Choroid plexus epithelial cell (primary cell): ENCODE data around the gene FNDC5.
A peak's percentile ranks its signal among the peaks of the same experiment; 100 is the strongest.

Experiments used
- DNase-seq: peaks from one replicate; pipeline ENCODE4 v3.0.0-alpha.2; 2010; ENCODE audit warnings: low read depth
- H3K4me3 ChIP-seq: 2 replicates; pipeline ENCODE4 v1.5.1; 2011; ENCODE audit warnings: low read depth, mild to moderate bottlenecking, control low read depth, low read length, moderate library complexity
- CTCF ChIP-seq: conservative IDR thresholded peaks from 2 replicates; pipeline ENCODE4 v1.5.1; 2011; ENCODE audit warnings: low read depth, mild to moderate bottlenecking, control low read depth, inconsistent platforms, low read length, moderate library complexity

The FNDC5 gene

DNA sequence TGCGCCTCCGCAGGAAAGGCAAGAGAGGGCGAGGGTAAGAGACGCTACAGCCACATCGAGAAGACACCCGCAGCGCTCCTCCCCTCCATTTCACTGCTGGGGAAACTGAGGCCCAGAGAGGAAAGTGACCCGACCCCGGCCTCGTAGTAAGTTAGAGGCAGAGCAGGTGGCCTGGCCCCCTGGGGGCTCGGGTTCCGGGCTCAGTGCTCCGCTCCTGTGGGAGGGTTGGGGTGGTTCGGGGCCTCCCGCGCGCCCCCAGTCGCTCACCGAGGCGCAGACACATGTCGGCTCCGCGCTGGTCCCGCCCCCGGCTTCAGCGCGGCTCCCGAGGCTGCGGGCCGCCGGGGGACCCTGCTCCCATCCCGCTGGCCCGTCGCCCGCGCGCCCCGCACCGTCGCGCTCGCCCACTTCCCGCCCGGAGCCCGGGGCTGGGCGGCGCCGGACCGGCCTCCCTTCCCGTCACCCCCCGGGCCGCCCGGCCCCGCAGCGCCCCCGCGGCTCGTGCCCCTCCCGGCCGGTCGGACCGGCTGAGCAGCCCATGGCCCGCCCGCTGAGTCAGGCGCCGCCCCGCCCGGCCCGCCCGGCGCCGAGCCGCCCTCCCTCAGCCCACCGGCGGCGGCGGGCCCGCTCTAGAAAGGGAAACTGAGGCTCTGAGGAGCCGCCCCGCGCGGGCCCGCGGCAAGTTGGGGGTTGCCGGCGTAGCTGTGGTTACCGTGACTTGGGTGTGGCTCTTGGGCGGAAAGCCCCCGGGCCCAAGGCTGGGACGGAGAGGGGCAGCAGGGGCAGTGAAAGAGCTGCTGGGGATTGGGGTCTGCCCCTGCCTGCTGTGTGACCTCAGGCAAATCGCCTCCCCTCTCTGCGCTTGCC lies 30.5 kb upstream of the FNDC5 start, which contains the start of gene TMEM54:
TMEM54 (minus strand) TSS at position 434 of the 867 bp plus-strand sequence; CDS start at position 283, 151 bp downstream.
- DNase-seq: no peak

DNA sequence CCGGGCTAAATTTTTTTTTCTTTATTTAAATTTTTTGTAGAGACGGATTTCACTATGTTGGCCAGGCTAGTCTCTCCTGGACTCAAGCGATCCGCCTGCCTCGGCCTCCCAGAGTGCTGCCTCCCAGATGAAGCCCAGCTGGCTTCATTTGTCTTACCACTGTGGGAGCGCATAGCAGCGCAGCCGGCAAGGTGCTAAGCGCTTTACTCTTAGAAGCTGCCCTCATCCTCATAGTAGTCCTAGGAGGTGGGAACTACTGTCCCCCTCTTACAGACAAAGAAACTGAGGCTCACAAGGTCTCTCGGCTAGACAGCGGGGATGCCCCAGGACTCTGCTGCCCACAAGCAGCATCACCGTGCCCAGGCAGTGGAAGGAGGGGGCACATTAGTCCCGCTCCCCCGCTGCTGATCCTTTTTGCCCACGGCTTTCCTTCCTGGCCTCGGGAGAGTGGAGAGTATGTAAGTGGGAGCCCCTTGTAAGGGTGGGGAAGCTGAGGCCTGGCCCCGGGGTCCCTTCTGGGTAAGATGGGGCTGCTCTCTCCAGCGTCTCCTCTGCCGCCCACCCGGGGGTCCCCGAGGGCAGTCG lies 29.8 kb upstream of the FNDC5 start:
- H3K4me3 ChIP-seq: peak overlapping the region; percentile 61
- TF ChIP-seq CTCF: no peak
- no peak for DNase-seq

More for the DNA sequence above, 30.5 kb upstream of the FNDC5 start, which contains the start of gene TMEM54:
- H3K4me3 ChIP-seq: peak within 1 kb of the TSS; percentile 61
- TF ChIP-seq CTCF: no peak

- TF ChIP-seq CTCF: no peak
- H3K4me3 ChIP-seq: no peak overlapping the region
- DNase-seq: no peak
These were observed 29.0 kb upstream of the FNDC5 start for GRCh38 chr1:32899586-32900296.

DNA sequence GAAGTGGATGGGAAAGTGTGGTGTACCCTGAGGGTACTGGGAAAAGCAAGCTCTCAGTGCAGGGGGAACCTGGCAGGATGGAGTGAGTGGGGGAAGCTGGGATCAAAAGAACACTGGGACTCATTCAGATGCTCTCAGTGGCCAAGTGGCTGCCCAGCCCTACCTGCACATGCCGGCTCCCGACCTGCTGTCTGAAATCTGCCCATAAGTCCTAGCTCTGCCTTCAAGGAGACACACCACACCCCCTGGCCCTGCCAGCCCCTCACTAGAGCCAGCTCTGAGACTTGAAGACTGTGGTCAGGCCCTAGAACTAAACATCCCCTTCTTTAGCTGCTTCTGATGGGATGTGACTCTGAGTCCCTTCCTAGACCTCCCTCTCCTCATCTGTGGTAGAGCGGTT lies 28.2 kb upstream of the FNDC5 start:
- no peak for TF ChIP-seq CTCF
- DNase-seq: no peak
- H3K4me3 ChIP-seq: no peak overlapping the region

DNA sequence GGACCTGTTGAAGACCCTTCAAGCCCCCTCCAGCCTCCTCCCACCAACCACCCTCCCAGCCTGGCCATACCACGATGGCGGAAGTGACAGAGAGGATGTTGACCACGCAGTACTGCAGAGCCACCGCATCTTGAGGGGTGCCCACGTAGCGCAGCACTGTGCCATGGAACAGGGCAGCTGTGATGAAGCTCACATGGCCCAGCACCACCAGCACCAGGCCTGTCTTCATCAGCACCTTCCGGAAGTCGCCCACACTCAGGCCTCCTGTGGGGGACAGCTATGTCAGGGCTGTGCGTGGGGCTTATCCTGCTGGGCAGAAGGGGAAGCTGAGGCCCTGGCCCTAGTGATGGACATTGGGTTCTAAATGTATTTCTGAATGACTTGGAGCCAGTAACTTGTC lies 27.3 kb upstream of the FNDC5 start:
- DNase-seq: no peak
- no peak overlapping the region for H3K4me3 ChIP-seq
- TF ChIP-seq CTCF: no peak

DNA sequence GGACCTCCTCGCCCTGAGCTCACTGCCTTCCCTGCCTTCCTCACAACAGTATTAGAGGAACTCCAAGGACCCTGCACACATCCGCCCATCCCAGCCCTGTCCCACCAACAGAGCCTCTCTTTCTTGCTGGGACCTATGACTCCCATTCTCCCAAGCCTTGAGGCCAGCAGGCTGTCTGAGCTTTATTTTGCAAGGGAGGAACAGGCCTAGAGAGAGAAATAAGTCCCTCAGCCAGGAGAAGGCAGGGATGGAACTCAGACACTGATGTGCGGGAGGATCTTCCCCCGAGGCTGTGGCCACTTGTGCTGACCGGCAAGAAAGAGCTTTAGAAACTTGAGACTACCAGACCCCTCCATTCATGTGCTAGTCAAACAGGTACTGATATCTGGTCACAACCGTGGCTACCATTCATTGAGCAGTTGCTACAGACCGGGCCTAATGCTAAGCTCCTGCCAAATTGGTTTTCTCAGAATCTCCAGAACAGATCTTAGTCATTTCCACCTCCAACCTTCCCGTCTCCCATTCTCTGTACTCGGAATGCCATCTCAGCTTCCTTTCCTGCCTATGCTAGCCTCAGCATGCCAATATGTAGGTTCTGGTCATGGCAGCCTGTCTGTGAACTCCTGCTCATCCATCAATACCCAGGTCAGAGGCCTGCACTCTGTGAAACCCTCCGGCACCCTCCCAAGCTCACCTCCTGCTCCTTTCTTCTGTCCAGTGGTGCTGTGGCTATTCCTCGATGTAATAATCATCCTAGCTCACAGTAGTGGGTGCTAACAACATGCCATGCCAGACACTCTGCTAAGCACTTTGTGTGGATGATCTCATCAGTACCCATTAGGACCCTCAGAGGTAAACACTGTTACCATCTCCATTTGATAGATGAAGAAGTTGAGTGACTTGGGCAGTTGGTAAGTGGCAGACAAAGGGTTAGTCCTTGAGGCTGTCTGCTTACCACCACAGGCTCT lies 26.7 kb upstream of the FNDC5 start:
- no peak for DNase-seq
- H3K4me3 ChIP-seq: no peak overlapping the region
- no peak for TF ChIP-seq CTCF
